ENCODE results near the gene SYNE1. TPM values are rescaled to one million over a fixed set of nuclear protein-coding genes. Genes with fewer than 3 reads are reported as not detected.
"Not testable (repeated sequence)": the region's sequence is repeated elsewhere in the genome, so short reads cannot be mapped to it uniquely, and the experiment has no call there.

Gene SYNE1
- total RNA-seq, 1 experiment from 2014 or later, result 14.2 TPM

DNA sequence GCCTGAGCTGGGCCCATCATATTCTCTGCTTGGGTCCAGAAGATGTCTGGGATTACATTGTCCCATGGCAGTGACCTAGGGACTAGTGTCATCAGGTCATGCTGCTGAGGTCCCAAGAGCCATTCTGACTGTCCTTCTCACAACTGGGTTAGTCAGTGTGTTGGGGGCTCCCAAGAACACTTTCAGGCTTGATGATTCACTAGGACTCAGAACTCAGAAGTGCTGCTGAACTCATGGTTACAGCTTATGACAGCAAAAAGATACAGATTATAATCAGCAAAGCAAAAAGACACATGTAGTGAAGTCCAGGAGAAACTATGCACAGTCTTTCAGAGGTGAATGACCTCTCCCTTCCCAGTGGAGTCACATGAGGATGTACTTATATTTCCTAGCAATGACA lies 107.8 kb downstream of the SYNE1 start:
- in situ Hi-C loops (cut with HindIII; ENCODE audit: low pct_unique_long_range_greater_than_20kb, low sequenced_read_pairs), result no loop called here
- DNase-seq (ENCODE audit: low read depth), result no peak

- in situ Hi-C loops (cut with HindIII; ENCODE audit: low pct_unique_long_range_greater_than_20kb, low sequenced_read_pairs); DNase-seq (ENCODE audit: low read depth): not testable (repeated sequence)
Measured at GRCh38 chr6:152514120-152514519, 123.0 kb downstream of the SYNE1 start.

DNA sequence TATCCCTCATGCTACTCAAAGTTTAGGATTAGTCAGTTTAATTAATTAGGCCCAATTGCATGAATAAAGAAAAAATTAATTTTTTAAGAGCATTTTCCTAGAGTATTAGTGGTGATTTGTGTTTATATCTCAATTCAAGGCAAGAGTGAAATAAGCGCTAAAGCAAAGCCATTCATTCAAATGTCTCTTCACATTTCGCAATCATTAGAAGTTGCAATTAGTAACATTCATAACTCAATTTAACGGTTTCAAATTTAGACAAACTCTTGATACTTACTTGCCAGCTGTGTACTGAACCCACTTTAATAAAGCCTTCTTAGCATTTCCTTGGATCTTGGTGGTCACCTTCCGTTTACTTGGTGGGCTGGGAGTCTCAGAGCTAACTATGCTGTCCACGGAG lies 127.2 kb downstream of the SYNE1 start:
- no peak for DNase-seq (ENCODE audit: low read depth)
- in situ Hi-C loops (cut with HindIII; ENCODE audit: low pct_unique_long_range_greater_than_20kb, low sequenced_read_pairs), result no loop called here

GRCh38 chr6:152508477-152508876 lies 128.7 kb downstream of the SYNE1 start:
- in situ Hi-C loops (cut with HindIII; ENCODE audit: low pct_unique_long_range_greater_than_20kb, low sequenced_read_pairs), result no loop called here
- no peak for DNase-seq (ENCODE audit: low read depth)

DNA sequence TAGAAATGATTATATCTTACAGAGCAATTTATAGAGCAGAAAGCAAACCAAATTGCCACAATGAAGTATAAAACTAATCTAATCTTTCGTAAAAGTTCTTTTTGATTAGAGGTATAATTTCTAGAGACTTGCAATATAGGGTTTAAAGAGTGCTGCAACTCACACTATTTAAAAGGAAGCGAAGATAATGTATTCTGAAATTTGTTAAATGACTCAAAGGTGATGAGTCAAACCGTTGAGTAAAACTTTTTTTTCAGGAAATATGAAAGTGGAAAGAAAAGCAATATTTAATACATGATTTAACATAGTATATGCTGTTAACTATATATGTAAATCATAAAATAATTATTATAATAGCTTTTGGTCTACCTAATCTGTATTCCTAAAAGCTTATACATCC lies 133.6 kb downstream of the SYNE1 start:
- in situ Hi-C loops (cut with HindIII; ENCODE audit: low pct_unique_long_range_greater_than_20kb, low sequenced_read_pairs), result no loop called here
- no peak for DNase-seq (ENCODE audit: low read depth)

DNA sequence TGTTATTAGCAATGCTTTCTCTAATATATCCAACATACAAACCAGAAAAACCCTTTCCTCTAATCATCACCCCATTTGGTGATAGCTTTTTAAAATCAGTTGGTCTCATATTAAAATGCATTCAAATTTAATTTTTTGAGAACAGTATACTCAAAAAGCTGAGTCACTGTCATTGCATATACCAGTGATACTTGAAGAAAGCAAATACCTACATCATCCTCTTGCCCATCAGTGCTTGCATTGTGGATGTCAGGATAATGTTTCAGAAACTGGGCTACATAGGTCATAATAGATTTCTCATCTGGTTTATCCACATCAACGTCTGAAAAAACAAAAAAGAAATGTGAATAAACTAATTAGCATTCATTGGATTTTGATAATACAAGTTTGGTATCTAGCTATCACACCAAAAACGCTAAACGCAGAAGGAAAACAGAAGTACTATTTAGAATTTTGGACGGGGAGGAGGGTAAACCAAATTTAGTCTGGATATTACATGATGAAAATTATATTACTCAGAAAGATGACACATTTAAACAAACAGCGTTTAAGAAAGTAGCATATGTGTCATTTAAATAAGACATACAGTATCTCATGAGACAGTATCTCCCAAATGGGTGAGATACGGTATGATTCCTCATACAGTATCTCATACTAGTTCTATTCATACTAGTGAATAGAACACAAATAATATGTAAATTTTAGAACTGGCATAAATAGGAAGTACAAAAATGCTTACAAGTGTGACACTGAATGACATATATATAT lies 134.6 kb downstream of the SYNE1 start:
- no peak for DNase-seq (ENCODE audit: low read depth)
- in situ Hi-C loops (cut with HindIII; ENCODE audit: low pct_unique_long_range_greater_than_20kb, low sequenced_read_pairs), result no loop called here

DNA sequence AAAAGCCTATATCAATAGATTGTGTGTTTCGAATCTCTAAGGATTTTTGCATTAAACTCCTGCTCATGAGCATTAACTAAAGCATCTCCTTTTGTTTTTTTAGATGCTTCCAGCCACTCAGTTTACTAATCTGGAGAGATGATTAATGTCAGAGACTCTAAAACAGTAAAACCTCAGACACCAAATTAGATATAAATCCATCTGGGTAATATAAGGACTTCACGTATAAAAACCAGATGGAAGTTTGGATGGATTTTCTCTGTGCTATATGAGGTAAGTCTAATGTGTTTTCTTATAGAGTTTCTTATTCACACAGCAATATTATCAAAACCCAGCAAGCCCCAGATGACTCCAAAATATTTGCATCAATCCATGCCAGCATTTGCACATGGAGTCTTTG lies 137.2 kb downstream of the SYNE1 start:
- in situ Hi-C loops (cut with HindIII; ENCODE audit: low pct_unique_long_range_greater_than_20kb, low sequenced_read_pairs), result no loop called here
- no peak for DNase-seq (ENCODE audit: low read depth)

GRCh38 chr6:152496731-152497130 lies 140.4 kb downstream of the SYNE1 start:
- in situ Hi-C loops (cut with HindIII; ENCODE audit: low pct_unique_long_range_greater_than_20kb, low sequenced_read_pairs), result no loop called here
- DNase-seq (ENCODE audit: low read depth), result no peak

DNA sequence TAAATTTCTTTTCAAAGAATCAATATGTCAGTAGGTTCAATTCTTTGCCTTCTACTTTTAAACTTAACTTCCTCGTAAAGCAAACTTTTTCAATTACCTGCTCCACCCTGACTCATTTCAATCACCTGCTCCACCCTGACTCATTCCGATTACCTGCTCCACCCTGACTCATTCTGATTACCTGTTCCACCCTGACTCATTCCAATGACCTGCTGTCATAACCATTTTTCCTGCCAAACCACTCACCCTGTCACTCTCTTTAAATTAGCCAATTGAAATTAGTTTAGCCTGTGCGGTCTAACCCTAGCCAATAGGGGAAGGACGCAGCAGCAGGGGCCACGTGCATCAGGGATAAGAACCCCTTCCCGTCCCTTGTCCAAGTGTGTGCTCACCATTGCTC lies 141.7 kb downstream of the SYNE1 start:
- DNase-seq (ENCODE audit: low read depth); in situ Hi-C loops (cut with HindIII; ENCODE audit: low pct_unique_long_range_greater_than_20kb, low sequenced_read_pairs): not testable (repeated sequence)

- DNase-seq (ENCODE audit: low read depth); in situ Hi-C loops (cut with HindIII; ENCODE audit: low pct_unique_long_range_greater_than_20kb, low sequenced_read_pairs): not testable (repeated sequence)
Measured at GRCh38 chr6:152492281-152492680, 144.9 kb downstream of the SYNE1 start.

- DNase-seq (ENCODE audit: low read depth); in situ Hi-C loops (cut with HindIII; ENCODE audit: low pct_unique_long_range_greater_than_20kb, low sequenced_read_pairs): not testable (repeated sequence)
Measured at GRCh38 chr6:152491501-152491900, 145.7 kb downstream of the SYNE1 start.

GRCh38 chr6:152490971-152491378 lies 146.2 kb downstream of the SYNE1 start:
- DNase-seq (ENCODE audit: low read depth), result not testable (repeated sequence)

GRCh38 chr6:152484806-152485205 lies 152.4 kb downstream of the SYNE1 start:
- no peak for DNase-seq (ENCODE audit: low read depth)
- in situ Hi-C loops (cut with HindIII; ENCODE audit: low pct_unique_long_range_greater_than_20kb, low sequenced_read_pairs), result no loop called here

More at GRCh38 chr6:152490971-152491378, 146.2 kb downstream of the SYNE1 start:
- in situ Hi-C loops (cut with HindIII; ENCODE audit: low pct_unique_long_range_greater_than_20kb, low sequenced_read_pairs), result not testable (repeated sequence)

DNA sequence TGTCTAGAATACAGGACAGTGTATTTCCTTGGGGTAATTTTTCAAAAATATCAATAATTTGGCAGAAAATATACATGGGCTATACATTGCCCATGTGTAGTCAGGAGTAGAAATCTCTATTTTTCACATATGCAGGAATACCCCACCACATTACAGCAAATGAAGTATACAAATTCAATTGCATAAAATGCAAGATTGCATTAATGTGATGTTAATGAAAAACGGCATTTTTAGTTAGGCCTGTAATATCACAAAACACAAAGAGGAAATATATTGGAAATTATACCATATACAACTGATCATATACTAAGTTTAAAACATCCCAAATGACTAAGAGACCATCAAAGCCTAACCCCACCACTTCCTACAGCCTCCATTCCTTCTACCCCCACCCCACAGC lies 154.9 kb downstream of the SYNE1 start:
- in situ Hi-C loops (cut with HindIII; ENCODE audit: low pct_unique_long_range_greater_than_20kb, low sequenced_read_pairs), result no loop called here

GRCh38 chr6:152478377-152479010 lies 158.7 kb downstream of the SYNE1 start:
- no peak for DNase-seq (ENCODE audit: low read depth)

More for the DNA sequence above, 154.9 kb downstream of the SYNE1 start:
- no peak for DNase-seq (ENCODE audit: low read depth)

DNA sequence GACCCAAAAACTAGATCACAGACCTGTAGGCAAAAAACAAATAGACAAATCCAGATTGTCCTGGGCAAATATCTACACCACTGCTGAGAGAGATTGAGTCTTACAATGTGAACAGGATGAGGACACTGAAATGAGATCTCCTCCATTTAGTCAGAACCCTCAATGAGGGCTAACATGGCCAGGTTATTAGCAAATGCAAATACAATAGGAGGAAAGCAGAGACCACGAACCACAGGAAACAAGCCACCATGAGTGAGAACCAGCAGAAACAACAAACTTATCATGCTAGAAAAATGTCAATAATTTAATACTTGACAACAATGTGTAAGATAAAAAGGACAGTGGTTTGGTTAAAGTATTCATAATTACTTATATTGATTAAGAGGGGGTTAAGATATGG lies 162.8 kb downstream of the SYNE1 start:
- DNase-seq (ENCODE audit: low read depth), result no peak
- in situ Hi-C loops (cut with HindIII; ENCODE audit: low pct_unique_long_range_greater_than_20kb, low sequenced_read_pairs), result no loop called here

More at GRCh38 chr6:152478377-152479010, 158.7 kb downstream of the SYNE1 start:
- in situ Hi-C loops (cut with HindIII; ENCODE audit: low pct_unique_long_range_greater_than_20kb, low sequenced_read_pairs), result no loop called here

- in situ Hi-C loops (cut with HindIII; ENCODE audit: low pct_unique_long_range_greater_than_20kb, low sequenced_read_pairs), result no loop called here
- no peak for DNase-seq (ENCODE audit: low read depth)
Measured at GRCh38 chr6:152472325-152472724, 164.8 kb downstream of the SYNE1 start.

- DNase-seq (ENCODE audit: low read depth), result no peak
- in situ Hi-C loops (cut with HindIII; ENCODE audit: low pct_unique_long_range_greater_than_20kb, low sequenced_read_pairs), result no loop called here
Measured at GRCh38 chr6:152471456-152472265, 165.5 kb downstream of the SYNE1 start.

DNA sequence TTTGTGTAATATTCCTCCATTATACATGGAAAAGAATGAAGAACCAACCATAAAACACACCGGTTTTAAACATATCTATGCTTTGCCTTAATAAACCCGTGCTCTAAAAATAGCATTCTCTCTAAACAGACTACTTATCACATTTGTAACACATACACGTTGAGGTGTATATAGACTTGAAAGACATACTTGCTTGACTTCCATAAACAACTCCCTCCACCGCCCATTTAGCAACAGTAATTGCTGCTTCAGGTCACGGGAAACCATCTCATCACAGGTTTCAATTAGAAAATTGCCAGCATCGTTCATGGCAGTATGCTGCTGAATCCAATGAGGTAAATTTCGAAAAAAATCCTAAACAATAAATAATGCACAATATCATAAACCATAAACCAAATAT lies 174.0 kb downstream of the SYNE1 start:
- in situ Hi-C loops (cut with HindIII; ENCODE audit: low pct_unique_long_range_greater_than_20kb, low sequenced_read_pairs), result no loop called here
- DNase-seq (ENCODE audit: low read depth), result no peak

Measured in Caki2 (cell line).